ENCODE measurements around the gene TEX261. TPM values are rescaled to one million over a fixed set of nuclear protein-coding genes. Genes with fewer than 3 reads are reported as not detected.

TEX261 gene
- total RNA-seq, 1 donor from 2014 or later: 33.0 TPM

DNA sequence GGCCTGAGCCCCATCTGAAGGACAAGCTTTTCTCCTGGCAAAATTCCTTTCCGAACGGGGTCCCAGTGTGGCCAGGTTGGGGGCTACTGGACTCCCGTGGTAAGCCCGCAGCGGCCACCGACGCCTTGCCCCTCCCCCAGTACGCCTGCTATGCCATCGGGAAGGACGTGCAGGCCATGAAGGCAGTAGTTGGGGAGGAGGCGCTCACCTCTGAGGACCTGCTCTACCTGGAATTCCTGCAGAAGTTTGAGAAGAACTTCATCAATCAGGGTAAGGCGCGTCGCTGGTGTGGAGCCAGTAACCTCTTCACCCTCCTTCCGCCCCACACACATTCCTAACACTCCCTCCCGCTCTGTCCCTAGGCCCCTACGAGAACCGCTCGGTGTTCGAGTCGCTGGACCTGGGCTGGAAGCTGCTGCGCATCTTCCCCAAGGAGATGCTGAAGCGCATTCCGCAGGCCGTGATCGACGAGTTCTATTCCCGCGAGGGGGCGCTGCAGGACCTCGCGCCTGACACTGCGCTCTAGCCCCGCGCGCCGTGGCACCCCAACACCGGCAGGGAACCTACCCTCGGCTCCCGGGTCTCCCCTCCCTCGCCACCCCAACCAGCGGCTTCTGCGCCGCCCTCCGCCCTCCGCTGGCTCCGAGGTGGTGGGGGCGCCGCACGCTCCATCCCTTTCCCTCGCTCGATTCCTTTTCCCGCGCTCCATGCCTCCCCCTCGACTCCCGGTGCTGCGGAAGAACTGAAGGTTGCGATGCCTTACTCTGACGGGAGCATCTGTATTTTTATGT is 29.9 kb downstream of the TEX261 start:
- Mint-ChIP-seq H3K4me3 (peak overlapping the region; percentile 54), H3K36me3 (no peaks in the 10 kb centered on the region), H3K27ac (no peak overlapping the region), H3K9me3 (no peaks in the 10 kb centered on the region), H3K27me3 (ENCODE audit: low read depth) (peaks cover 91% of the 10 kb centered on the region), H3K4me1 (peaks cover 5% of the 10 kb centered on the region)
- TF ChIP-seq, protein P1, sequence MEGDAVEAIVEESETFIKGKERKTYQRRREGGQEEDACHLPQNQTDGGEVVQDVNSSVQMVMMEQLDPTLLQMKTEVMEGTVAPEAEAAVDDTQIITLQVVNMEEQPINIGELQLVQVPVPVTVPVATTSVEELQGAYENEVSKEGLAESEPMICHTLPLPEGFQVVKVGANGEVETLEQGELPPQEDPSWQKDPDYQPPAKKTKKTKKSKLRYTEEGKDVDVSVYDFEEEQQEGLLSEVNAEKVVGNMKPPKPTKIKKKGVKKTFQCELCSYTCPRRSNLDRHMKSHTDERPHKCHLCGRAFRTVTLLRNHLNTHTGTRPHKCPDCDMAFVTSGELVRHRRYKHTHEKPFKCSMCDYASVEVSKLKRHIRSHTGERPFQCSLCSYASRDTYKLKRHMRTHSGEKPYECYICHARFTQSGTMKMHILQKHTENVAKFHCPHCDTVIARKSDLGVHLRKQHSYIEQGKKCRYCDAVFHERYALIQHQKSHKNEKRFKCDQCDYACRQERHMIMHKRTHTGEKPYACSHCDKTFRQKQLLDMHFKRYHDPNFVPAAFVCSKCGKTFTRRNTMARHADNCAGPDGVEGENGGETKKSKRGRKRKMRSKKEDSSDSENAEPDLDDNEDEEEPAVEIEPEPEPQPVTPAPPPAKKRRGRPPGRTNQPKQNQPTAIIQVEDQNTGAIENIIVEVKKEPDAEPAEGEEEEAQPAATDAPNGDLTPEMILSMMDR (IDR thresholded peaks at IDR 0.05; ENCODE audit: unreplicated experiment): peak; percentile 72
- peak in 1 of 2 experiments; percentile 78 for DNase-seq (ENCODE audit: low spot score in 2 of 2, unreplicated experiment in 2 of 2)

DNA sequence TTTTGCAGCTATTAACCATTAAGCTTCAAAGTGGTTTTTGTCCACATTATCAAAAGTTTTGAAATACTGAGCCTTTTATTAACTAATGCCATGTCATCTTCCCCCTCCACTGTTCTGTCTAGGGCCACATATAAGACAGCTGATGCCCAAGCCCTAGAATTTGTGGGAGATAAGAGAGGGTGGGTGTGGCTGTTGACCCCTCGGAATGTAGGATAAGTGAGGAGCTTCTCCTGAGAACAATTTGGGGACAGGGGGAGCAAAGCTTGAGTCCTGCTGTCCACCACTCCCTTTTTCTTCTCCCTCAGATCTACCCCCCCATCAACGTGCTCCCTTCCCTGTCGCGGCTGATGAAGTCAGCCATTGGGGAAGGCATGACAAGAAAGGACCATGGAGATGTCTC is 30.5 kb downstream of the TEX261 start:
- Mint-ChIP-seq H3K27me3 (ENCODE audit: low read depth) (peaks cover 90% of the 10 kb centered on the region), H3K4me1 (peaks cover 5% of the 10 kb centered on the region), H3K9me3 (no peaks in the 10 kb centered on the region), H3K27ac (no peak overlapping the region), H3K36me3 (no peaks in the 10 kb centered on the region), H3K4me3 (no peak overlapping the region)
- DNase-seq (ENCODE audit: low spot score in 2 of 2, unreplicated experiment in 2 of 2): peak in 1 of 2 experiments; percentile 24
- TF ChIP-seq, protein P1 (IDR thresholded peaks at IDR 0.05; ENCODE audit: unreplicated experiment): no peak

GRCh38 chr2:70962885-70963878 is 31.5 kb downstream of the TEX261 start:
- no peak overlapping the region for H3K4me3 Mint-ChIP-seq
- no peaks in the 10 kb centered on the region for H3K36me3 Mint-ChIP-seq
- DNase-seq (ENCODE audit: low spot score in 2 of 2, unreplicated experiment in 2 of 2): peak in 1 of 2 experiments; percentile 26
- H3K4me1 Mint-ChIP-seq: peaks cover 5% of the 10 kb centered on the region
- H3K27me3 Mint-ChIP-seq (ENCODE audit: low read depth): peaks cover 89% of the 10 kb centered on the region
- TF ChIP-seq, protein P1 (IDR thresholded peaks at IDR 0.05; ENCODE audit: unreplicated experiment): no peak
- H3K27ac Mint-ChIP-seq: no peak overlapping the region
- no peaks in the 10 kb centered on the region for H3K9me3 Mint-ChIP-seq

DNA sequence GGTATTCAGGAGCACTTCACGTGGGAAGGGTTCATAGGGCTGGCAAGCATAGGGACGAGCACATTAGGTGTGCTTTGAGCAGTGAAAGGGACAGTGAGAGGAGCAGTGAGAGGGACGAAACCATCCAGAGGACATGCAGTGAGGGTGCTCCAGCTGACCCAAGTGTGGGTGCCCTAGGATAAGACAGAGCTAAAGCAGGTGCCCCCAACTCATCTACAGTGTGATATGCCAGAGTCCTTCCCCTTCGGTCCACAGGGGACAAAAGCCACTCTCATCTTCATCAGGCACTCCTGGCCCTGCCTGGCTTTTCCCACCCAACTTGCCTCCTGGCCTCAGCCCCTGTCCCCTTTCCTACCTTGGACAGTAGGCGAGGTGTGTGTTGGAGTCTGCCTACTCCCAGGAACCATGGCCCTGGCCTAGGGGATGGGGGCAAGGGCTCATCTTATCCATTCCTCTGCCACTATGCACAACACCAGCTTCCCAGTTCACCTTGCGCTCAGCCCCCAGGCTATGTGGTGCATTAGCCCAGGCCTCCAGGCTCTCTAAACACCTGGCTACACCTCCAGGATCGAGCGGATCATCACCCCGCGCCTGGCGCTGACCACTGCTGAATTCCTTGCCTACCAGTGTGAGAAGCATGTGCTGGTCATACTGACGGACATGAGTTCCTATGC is 32.3 kb downstream of the TEX261 start:
- Mint-ChIP-seq H3K4me3 (no peak overlapping the region), H3K9me3 (no peaks in the 10 kb centered on the region), H3K4me1 (peaks cover 5% of the 10 kb centered on the region), H3K36me3 (no peaks in the 10 kb centered on the region), H3K27me3 (ENCODE audit: low read depth) (peaks cover 89% of the 10 kb centered on the region), H3K27ac (no peak overlapping the region)
- peak in 1 of 2 experiments; percentile 37 for DNase-seq (ENCODE audit: low spot score in 2 of 2, unreplicated experiment in 2 of 2)
- TF ChIP-seq, protein P1 (IDR thresholded peaks at IDR 0.05; ENCODE audit: unreplicated experiment): no peak

DNA sequence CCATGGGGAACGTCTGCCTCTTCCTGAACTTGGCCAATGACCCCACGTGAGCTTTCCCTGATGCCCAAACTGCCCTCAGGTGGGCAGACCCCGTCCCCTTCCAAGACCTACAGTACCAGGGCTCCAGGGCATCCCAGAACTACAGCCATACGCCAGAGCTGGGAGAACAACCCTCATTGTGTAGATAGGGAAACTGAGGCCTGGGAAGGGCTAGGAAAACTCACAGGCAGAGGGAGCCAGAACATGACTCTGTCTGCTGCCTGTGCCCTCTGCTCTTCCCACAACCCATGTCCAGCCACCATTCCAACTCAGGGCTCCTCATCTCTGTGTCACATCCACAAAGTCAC is 33.1 kb downstream of the TEX261 start:
- Mint-ChIP-seq H3K27me3 (ENCODE audit: low read depth) (peaks cover 87% of the 10 kb centered on the region), H3K36me3 (no peaks in the 10 kb centered on the region), H3K9me3 (no peaks in the 10 kb centered on the region)

More for the DNA sequence above, 33.1 kb downstream of the TEX261 start:
- Mint-ChIP-seq H3K27ac (no peak overlapping the region), H3K4me3 (no peak overlapping the region), H3K4me1 (peaks cover 5% of the 10 kb centered on the region)
- TF ChIP-seq, protein P1 (IDR thresholded peaks at IDR 0.05; ENCODE audit: unreplicated experiment): no peak
- DNase-seq (ENCODE audit: low spot score in 2 of 2, unreplicated experiment in 2 of 2): no peak
